GM21737 (cell line): ENCODE results near the gene SPTBN1.

Source experiments
- ATAC-seq: cut with Tn5 transposase; IDR thresholded peaks from one replicate; pipeline ENCODE4 v1.9.1; 2021; ENCODE audit warnings: mild to moderate bottlenecking, moderate library complexity; ENCODE audit not compliant: unreplicated experiment

SPTBN1 gene

GRCh38 chr2:54455563-54456361 lies at the start of gene SPTBN1:
TSS of gene SPTBN1 (plus strand) at chr2:54456327. CDS start at chr2:54526419, 70,092 bp downstream.
- no peak for ATAC-seq

GRCh38 chr2:54407693-54408092 lies 48.4 kb upstream of the SPTBN1 start:
- ATAC-seq = no peak

DNA sequence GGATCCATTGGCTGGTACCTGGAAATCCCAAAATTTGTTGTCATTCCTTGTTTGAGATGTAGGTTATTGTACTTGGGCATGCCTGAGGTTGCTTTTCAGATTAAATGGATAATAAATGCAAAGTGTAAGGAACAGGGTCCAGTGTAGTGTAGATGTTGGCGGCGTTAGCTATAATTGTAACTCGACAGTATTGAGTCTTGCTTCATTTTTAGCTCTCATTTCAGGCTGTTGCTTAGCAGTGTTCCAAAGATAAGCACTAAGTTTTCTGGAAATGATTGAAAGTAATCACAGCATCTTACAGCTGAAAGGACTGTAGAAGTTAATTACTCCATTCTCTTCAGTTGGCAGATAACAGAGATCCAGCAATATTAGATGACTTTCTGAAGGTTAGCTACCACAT lies 47.8 kb upstream of the SPTBN1 start:
- ATAC-seq = no peak

DNA sequence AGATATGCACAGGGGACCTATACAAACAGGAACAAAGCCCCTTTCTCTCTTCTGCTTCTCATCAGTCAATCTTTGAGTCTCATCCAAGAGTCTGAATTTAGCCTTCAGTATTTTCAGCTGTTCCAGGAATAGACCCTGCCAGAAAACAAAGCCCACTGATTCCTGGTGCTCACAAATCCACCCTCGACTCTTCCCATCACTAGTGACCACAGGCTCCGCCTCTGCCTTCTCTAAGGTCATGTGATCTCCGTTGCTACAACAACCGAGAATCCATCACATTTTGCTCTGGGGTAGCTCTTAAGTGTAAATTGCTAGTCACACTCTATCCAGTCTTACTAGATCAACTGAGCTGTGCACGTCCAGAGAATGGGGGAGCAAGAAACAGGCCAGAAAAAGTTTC lies 46.4 kb upstream of the SPTBN1 start:
- no peak for ATAC-seq

DNA sequence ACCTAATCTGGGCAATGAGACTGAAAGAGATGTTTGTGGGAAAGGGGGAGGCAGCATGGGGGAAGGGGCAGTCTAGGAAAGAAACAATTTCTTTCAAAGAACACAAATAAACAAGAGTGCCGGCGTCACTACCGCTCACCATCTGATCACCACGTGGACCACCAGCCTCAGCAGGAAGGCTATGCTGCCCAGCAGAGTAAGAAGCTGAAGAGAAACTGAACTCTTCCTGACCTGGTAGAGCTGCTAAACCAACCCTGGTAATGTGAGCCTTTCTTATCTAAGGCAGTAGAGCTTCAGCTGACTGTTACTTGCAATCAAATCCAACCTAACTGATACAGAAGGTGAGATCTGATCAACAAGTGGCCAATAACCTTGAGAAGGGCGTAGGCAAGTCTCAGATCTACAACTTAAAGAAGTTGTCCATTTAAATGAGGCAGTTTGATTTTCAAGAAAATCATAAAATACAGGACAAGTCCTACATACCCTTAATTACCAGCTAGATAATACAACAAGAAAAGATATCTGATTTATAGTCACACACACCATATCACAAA lies 44.2 kb upstream of the SPTBN1 start:
- ATAC-seq = no peak

DNA sequence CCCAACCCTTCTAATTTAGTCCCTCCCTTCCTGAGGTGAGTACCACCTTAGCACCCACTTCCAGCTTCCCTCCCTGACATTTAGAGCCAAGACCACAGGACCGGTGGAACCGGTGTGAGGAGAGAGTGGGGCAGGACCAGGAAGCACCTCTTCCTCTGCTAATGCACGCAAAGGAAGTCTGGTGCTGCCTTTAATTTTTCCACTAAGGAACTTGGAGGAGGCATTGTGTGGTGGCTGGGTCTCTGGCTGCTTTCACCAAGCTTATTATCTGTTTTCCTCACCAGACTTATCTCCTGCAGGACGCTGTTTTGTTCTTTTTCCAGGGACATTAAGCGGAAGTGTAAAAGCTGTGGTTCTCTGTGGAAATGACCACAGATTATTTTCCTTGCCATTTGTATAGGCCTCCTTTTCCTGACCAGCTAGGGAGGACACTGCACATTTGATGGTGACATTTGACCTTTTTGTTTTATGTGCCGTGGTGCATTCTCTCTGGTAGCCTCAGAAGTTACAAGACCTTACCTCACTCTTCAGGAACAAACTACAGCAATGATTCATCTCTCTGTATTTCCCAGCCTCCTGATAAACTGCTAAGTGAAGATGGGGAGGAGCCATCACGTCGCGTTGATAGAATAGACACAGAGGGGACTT lies 39.8 kb upstream of the SPTBN1 start:
- no peak for ATAC-seq

- no peak for ATAC-seq
Observed at GRCh38 chr2:54416938-54417337, 39.2 kb upstream of the SPTBN1 start.

DNA sequence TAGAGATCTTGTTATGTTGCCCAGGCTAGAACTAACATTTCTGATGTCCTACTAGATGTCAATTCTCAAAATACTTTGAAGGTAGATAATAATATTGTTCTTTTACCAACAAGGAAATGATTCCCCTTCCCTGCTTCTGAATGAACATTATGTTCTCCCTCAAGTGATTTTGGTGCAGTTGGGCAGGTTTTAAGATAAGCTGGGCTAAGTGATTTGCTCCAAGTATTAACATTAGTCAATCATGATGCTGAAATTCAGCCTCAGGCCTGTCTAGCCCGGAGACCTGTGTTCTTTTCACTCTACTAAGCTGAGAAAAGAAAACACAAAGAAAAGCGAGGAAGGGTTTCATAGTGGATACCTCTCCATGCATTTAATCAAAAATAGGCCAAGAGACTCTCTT lies 38.5 kb upstream of the SPTBN1 start:
- ATAC-seq = no peak

DNA sequence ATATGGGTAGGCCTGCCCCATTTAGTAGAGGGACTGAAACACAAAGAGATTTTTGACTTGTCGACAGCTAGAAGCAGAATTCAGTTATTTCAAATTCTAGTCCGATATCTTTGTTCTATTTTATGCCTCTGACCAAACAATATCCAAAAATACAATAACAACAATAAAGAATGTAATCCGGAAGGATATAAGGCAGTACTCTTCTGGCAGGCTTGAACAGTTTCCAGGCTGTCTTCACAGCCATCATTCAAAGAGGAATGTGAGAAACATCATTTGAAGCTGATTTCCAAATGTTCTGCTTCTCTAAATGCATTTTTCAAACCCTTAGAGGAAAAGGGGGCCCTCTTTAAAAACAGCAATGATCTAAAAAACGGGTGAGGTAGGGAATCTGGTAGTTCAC lies 36.7 kb upstream of the SPTBN1 start:
- ATAC-seq = no peak

DNA sequence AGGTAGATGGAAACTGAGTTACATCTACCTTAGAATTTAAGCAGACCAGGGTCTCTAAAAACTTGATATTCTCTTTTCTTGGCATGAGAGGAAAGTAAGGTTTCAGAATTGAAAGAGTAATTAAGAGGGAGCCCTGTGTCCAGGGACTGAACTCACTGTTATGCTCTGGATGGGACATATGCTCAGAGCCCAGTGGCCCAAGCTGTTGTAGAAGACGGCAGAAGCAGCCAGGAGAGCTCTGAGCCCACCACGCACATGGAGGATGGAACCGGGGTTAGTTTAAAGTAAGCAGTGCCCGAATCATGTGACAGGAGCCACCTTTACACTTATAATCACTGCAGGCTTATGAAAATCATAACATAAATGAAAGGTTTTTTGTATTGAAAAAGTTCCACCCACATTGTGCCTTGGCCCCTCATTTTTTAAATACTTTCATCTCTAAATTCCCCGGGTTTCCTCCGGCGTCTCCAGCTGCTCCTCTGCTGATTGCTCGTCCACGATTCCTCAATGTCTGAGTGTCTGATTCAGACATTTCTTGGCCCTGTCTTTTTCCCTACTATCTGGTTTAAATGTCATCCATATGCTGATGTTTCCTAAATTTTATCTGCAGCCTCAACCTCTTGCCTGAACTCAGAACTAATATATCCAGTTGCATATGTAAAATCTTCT lies 36.1 kb upstream of the SPTBN1 start:
- ATAC-seq = no peak

DNA sequence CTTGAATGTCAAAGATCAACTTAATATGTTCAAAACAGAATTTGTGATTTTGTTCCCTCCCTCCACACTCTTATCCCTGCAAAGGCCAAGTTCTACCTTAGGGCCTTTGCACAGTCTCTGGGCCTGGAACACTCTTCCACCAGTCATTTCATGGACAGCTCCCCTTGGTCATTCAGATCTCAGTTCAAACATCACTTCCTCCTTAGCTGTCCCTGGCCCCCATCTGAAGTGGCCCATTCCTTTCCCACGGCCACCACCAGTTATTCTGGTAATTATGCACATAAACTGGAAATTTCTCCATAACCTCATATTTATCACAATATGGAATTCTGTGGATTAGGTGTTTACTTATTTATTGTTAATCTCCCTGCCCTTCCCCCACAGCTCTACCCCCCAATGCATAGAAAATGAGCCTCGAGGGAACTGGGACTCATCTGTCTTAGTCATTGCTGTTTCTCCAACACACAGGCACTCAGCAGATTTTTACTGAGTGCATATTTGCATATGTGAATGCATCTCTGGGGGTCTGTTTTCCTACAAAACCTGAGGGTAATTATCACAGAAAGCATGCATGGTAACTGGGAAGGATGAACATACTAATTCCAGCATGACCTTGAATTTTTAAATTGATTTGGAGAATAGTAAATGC lies 35.5 kb upstream of the SPTBN1 start:
- ATAC-seq = no peak

GRCh38 chr2:54422072-54422581 lies 34.0 kb upstream of the SPTBN1 start:
- ATAC-seq = no peak

- no peak for ATAC-seq
Observed at GRCh38 chr2:54423213-54423612, 32.9 kb upstream of the SPTBN1 start.

DNA sequence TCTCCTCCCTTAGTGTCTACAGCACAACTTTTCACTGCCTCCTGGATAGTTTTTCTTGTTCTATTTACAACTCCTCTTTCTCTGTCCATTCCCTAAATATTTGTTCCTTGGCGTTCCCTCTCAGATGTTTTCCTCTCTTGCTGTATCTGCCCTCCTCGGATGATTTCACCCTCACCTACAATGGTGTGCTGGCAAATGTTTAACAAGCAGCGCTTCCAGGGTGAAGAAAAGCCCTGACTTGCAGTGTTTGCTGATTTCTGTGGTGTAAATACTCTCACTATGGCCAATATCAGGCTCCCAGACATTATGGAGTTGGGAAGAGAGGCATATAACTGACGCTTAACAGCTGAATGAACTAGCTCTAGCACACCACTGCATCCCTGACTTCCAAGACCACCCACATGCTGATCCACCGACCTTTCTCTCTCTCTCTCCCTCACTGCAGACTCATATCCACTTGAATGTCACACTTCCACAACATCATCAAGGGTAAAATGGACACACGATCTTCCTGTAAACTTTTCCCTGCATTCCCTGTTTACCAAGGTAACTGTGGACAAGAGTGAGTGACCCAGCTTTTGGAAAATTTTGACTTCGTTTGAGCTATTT lies 31.5 kb upstream of the SPTBN1 start:
- no peak for ATAC-seq

GRCh38 chr2:54428108-54428831 lies 27.9 kb upstream of the SPTBN1 start:
- no peak for ATAC-seq

- no peak for ATAC-seq
Observed at GRCh38 chr2:54429054-54429453, 27.1 kb upstream of the SPTBN1 start.

DNA sequence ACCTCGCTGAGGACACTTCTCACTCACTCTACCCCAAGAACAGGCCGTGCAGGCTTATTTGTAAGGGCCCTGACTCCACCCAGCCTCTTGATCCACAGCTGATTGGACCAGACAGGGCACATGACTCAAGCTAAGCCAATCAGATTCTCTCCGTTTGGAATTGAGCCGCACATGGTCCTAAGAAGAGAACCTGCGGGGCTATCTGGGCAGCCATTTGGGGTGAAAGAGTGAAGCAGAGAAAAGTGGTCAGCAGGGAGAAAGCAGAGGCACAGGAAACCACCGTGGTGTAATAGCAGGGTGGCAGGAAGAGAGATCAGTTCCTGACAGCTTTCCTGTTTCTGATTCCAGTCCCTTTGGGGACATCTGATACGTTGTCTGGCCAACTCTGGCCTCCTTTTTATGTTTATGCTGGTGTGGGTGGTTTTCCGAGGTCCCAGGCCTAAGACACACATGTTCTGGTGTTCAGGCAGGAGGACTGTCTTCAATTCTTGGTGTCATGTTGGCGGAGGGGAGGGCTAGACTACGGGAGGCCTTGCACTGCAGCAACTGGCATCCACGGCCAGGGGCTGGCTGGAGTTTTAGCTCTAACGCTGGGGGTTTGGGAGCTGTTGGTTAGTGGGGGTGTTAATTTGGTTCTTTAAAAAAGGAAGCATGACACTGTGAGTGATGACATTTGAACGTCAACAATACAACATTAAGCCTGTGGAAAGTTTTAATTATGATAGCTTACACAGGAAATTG lies 26.1 kb upstream of the SPTBN1 start:
- ATAC-seq = no peak

DNA sequence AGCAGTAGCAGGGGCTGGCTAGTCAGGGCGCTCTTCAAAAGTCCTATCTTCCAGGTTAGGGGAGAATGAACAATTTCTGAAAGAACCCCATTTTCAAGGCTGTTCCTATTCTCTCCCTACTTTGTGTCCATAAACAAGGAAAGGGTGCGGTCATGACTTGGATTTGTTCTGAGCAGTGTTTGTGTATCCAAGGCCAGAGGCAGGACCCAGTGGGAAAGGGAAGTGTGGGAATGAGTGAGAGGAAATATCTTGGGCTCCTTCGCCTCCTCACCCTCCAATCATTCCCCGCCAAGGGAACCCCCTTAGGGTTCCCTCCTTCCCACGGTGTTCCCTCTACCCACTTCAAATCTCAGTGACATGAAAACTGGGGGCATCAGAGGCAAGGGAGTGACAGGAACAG lies 25.5 kb upstream of the SPTBN1 start:
- no peak for ATAC-seq
